H9 (cell line): Measurements from ENCODE around the gene CDH23. TPM values are rescaled to one million over a fixed set of nuclear protein-coding genes. Genes with fewer than 3 reads are reported as not detected.

ENCODE experiments used
- DNase-seq: peaks from one replicate; pipeline ENCODE4 v3.0.0-alpha.2; 2017
- H2AFZ ChIP-seq: one replicate; pipeline ENCODE4 v1.6.1; 2013; ENCODE audit warnings: mild to moderate bottlenecking, low read length, control low read depth, moderate library complexity
- H2AK5ac ChIP-seq: 2 replicates; pipeline ENCODE4 v1.6.1; 2013; ENCODE audit warnings: low read length, control low read depth, mixed read lengths; ENCODE audit not compliant: insufficient read length
- H2BK120ac ChIP-seq: one replicate; pipeline ENCODE4 v1.6.1; 2013; ENCODE audit warnings: low read depth, mild to moderate bottlenecking, low read length, control low read depth, inconsistent platforms; ENCODE audit not compliant: poor library complexity, severe bottlenecking
- H2BK12ac ChIP-seq: 2 replicates; pipeline ENCODE4 v1.6.1; 2013; ENCODE audit warnings: low read length, control low read depth, mixed read lengths, low read depth; ENCODE audit not compliant: insufficient read length
- H2BK15ac ChIP-seq: 2 replicates; pipeline ENCODE4 v1.6.1; 2013; ENCODE audit warnings: low read depth, low read length, control low read depth
- H2BK20ac ChIP-seq: one replicate; pipeline ENCODE4 v1.6.1; 2013; ENCODE audit warnings: low read depth, mild to moderate bottlenecking, low read length, control low read depth, inconsistent platforms; ENCODE audit not compliant: poor library complexity, severe bottlenecking
- H2BK5ac ChIP-seq: 2 replicates; pipeline ENCODE4 v1.6.1; 2013; ENCODE audit warnings: low read length, control low read depth, mixed read lengths; ENCODE audit not compliant: insufficient read length
- H3K14ac ChIP-seq: 2 replicates; pipeline ENCODE4 v1.6.1; 2013; ENCODE audit warnings: low read length, control low read depth; ENCODE audit not compliant: insufficient read depth
- H3K18ac ChIP-seq: 2 replicates; pipeline ENCODE4 v1.6.1; 2013; ENCODE audit warnings: low read depth, mild to moderate bottlenecking, mixed read lengths, low read length, control low read depth; ENCODE audit not compliant: insufficient read length
- H3K23ac ChIP-seq: 2 replicates; pipeline ENCODE4 v1.6.1; 2013; ENCODE audit warnings: low read length, control low read depth, mixed read lengths, low read depth; ENCODE audit not compliant: insufficient read length
- H3K23me2 ChIP-seq: 2 replicates; pipeline ENCODE4 v1.6.1; 2013; ENCODE audit warnings: low read depth, mild to moderate bottlenecking, mixed read lengths, low read length, control low read depth; ENCODE audit not compliant: insufficient read length, poor library complexity, severe bottlenecking
- H3K27ac ChIP-seq: 2 replicates; pipeline ENCODE4 v1.5.1; 2013; ENCODE audit warnings: low read length, control low read depth, mixed read lengths, low read depth; ENCODE audit not compliant: insufficient read length
- H3K27me3 ChIP-seq: 2 replicates; pipeline ENCODE4 v1.6.1; 2013; ENCODE audit warnings: low read length, control low read depth, inconsistent platforms; ENCODE audit not compliant: insufficient read depth
- H3K4ac ChIP-seq: 2 replicates; pipeline ENCODE4 v1.6.1; 2013; ENCODE audit warnings: low read depth, mild to moderate bottlenecking, control low read depth, inconsistent platforms, low read length, moderate library complexity
- H3K4me1 ChIP-seq: 2 replicates; pipeline ENCODE4 v1.6.1; 2013; ENCODE audit warnings: low read length, control low read depth, inconsistent platforms; ENCODE audit not compliant: insufficient read depth
- H3K4me2 ChIP-seq: 2 replicates; pipeline ENCODE4 v1.6.1; 2013; ENCODE audit warnings: low read length, control low read depth, mixed read lengths; ENCODE audit not compliant: insufficient read length, insufficient read depth
- H3K56ac ChIP-seq: 2 replicates; pipeline ENCODE4 v1.6.1; 2013; ENCODE audit warnings: low read depth, mild to moderate bottlenecking, mixed read lengths, low read length, control low read depth; ENCODE audit not compliant: insufficient read length
- H3K79me1 ChIP-seq: 2 replicates; pipeline ENCODE4 v1.6.1; 2013; ENCODE audit warnings: low read depth, mild to moderate bottlenecking, moderate library complexity, low read length, control low read depth, inconsistent platforms; ENCODE audit not compliant: insufficient read depth, poor library complexity, severe bottlenecking
- H3K79me2 ChIP-seq: 2 replicates; pipeline ENCODE4 v1.6.1; 2013; ENCODE audit warnings: low read length, control low read depth, inconsistent platforms; ENCODE audit not compliant: insufficient read depth
- H3K9ac ChIP-seq: 2 replicates; pipeline ENCODE4 v1.6.1; 2013; ENCODE audit warnings: low read length, control low read depth, mixed read lengths; ENCODE audit not compliant: insufficient read length; ENCODE audit errors: extremely low read depth
- H3K9me3 ChIP-seq: one replicate; pipeline ENCODE4 v1.6.1; 2013; ENCODE audit warnings: low read depth, low read length, inconsistent platforms; ENCODE audit not compliant: control insufficient read depth
- H3T11ph ChIP-seq: one replicate; pipeline ENCODE4 v1.6.1; 2013; ENCODE audit warnings: mild to moderate bottlenecking, low read length, control low read depth, inconsistent platforms
- H4K20me1 ChIP-seq: one replicate; pipeline ENCODE4 v1.6.1; 2013; ENCODE audit not compliant: control insufficient read depth, insufficient read length, insufficient read depth
- H4K5ac ChIP-seq: 2 replicates; pipeline ENCODE4 v1.6.1; 2013; ENCODE audit warnings: low read depth, mild to moderate bottlenecking, mixed read lengths, low read length, control low read depth; ENCODE audit not compliant: insufficient read length
- H4K8ac ChIP-seq: replicated peaks from 2 replicates; pipeline ENCODE4 v1.6.1; 2013; ENCODE audit warnings: low read length, control low read depth, mixed read lengths, low read depth; ENCODE audit not compliant: insufficient read length
- H4K91ac ChIP-seq: 2 replicates; pipeline ENCODE4 v1.6.1; 2013; ENCODE audit warnings: low read depth, mild to moderate bottlenecking, moderate library complexity, mixed read lengths, low read length, control low read depth; ENCODE audit not compliant: insufficient read length
- H3K27ac Mint-ChIP-seq, 3 experiments: 2 replicates in 2 of 3; 3 replicates in 1 of 3; pipeline ENCODE4 v1.8.0; 2020 to 2021; ENCODE audit warnings: mixed read lengths in 3 of 3, mild to moderate bottlenecking in 1 of 3, moderate library complexity in 1 of 3
- H3K27me3 Mint-ChIP-seq: 2 replicates; pipeline ENCODE4 v1.8.0; 2021; ENCODE audit warnings: low read depth, mild to moderate bottlenecking, moderate library complexity, mixed read lengths
- H3K36me3 Mint-ChIP-seq, 3 experiments: 2 replicates in 2 of 3; 3 replicates in 1 of 3; pipeline ENCODE4 v1.8.0; 2020 to 2021; ENCODE audit warnings: low read depth in 3 of 3, mixed read lengths in 3 of 3; ENCODE audit not compliant: insufficient read depth in 1 of 3
- H3K4me1 Mint-ChIP-seq, 2 experiments: 2 replicates each; pipeline ENCODE4 v1.8.0; 2020; ENCODE audit warnings: mixed read lengths in 2 of 2
- H3K4me3 Mint-ChIP-seq, 2 experiments: 2 replicates in 1 of 2; 3 replicates in 1 of 2; pipeline ENCODE4 v1.8.0; 2020 to 2021; ENCODE audit warnings: mild to moderate bottlenecking in 2 of 2, mixed read lengths in 2 of 2, moderate library complexity in 1 of 2
- H3K9me3 Mint-ChIP-seq, 2 experiments: 2 replicates in 1 of 2; 3 replicates in 1 of 2; pipeline ENCODE4 v1.8.0; 2020; ENCODE audit warnings: mild to moderate bottlenecking in 2 of 2, mixed read lengths in 2 of 2, moderate library complexity in 1 of 2
- CTCF ChIP-seq: fragments of 200-600 bp; sonication (generic); conservative IDR thresholded peaks from 3 replicates; pipeline ENCODE4 v1.8.0; 2021; ENCODE audit warnings: antibody characterized with exemption, mild to moderate bottlenecking
- WGBS: extraction: QIAGEN DNeasy Blood & Tissue Kit; methylation state at CpG from one replicate; pipeline ENCODE4 v1.1.7; 2013; ENCODE audit warnings: missing lambda C conversion rate, low lambda C conversion rate, mixed read lengths; ENCODE audit not compliant: insufficient read length; ENCODE audit errors: extremely low coverage; 5-methylcytosine and 5-hydroxymethylcytosine counted together
- total RNA-seq: library from RNA; stranded (reverse); gene quantifications from 2 replicates; pipeline ENCODE4 v1.2.1, GENCODE V29; 2021

The CDH23 gene
- total RNA-seq, 1 experiment from 2014 or later: 2.1 TPM

DNA sequence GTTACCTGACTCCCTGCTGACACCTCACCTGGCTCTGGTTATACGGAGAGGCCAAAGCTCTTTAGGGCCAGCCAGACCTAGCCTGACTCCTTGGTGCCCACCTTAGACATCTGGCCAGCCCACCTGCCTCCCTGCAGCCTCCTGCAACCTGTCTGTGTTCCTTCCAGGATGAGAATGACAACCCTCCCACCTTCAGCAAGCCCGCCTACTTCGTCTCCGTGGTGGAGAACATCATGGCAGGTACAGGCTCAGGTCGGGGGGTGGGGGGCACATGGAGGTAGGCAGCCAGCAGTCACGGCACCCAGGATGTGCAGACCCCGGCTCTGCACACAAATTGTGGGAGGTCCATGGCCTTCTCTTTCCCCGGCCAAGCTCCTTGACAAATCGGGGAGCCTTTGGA is 290.8 kb downstream of the CDH23 start:
- WGBS: no CpG with 5 or more reads among the region's 9 CpGs
- Histone ChIP-seq H3K79me2 (no peaks in the 10 kb centered on the region), H4K20me1 (no peaks in the 10 kb centered on the region), H3K9ac (no peak overlapping the region), H4K91ac (no peak overlapping the region), H3K9me3 (no peaks in the 10 kb centered on the region), H3T11ph (no peak overlapping the region), H4K8ac (no peak overlapping the region), H3K56ac (no peak overlapping the region), H3K18ac (no peak overlapping the region), H2BK12ac (no peak overlapping the region), H3K4ac (no peak overlapping the region), H2BK120ac (no peak overlapping the region), H3K79me1 (no peaks in the 10 kb centered on the region), H2BK5ac (no peak overlapping the region), H3K4me1 (peaks cover 5% of the 10 kb centered on the region; the same call in 1 of the 2 replicates), H3K4me2 (no peak overlapping the region), H3K14ac (no peak overlapping the region), H3K23ac (no peak overlapping the region), H2BK15ac (no peak overlapping the region), H2AFZ (no peak overlapping the region), H3K23me2 (no peaks in the 10 kb centered on the region), H3K27me3 (no peaks in the 10 kb centered on the region), H4K5ac (no peak overlapping the region), H2AK5ac (no peak overlapping the region), H2BK20ac (no peak overlapping the region), H3K27ac (no peak overlapping the region)
- Mint-ChIP-seq H3K4me3 (no peak overlapping the region), H3K36me3 (peaks cover 4 to 5% (median 4%) of the 10 kb centered on the region in 3 experiments), H3K9me3 (peaks cover 7 to 11% of the 10 kb centered on the region in 2 experiments), H3K4me1 (peaks cover 32 to 34% of the 10 kb centered on the region in 2 experiments), H3K27ac (peak overlapping the region in 1 of 3 experiments; percentile 70; a peak in 2 of 7 replicates), H3K27me3 (peaks cover 6% of the 10 kb centered on the region)
- no peak for DNase-seq
- no peak for TF ChIP-seq CTCF
